Activated CD8-positive, alpha-beta memory T cell treated with anti-CD3 and anti-CD28 coated beads for 36 hours (primary cell): ENCODE data around the gene NDUFS4. TPM values are rescaled to one million over a fixed set of nuclear protein-coding genes. Genes with fewer than 3 reads are reported as not detected.

ENCODE experiments used
- total RNA-seq, 2 experiments: library from RNA; stranded (reverse); gene quantifications; one replicate each; pipeline ENCODE4 v1.2.3, GENCODE V29; 2021

The NDUFS4 gene
- total RNA-seq, 2 experiments from 2014 or later = 56.6 to 57.6 TPM

Other genes with a start within 250 kb of the NDUFS4 start
- not detected for gene FST, start 80.0 kb upstream of the NDUFS4 start, total RNA-seq